Kidney tubule cell (primary cell): ENCODE results near the gene CALY.

ENCODE experiments used
- DNase-seq: peaks from one replicate; pipeline ENCODE4 v3.0.0-alpha.2; 2018; ENCODE audit warnings: low spot score

The CALY gene

GRCh38 chr10:133351408-133352318 is 15.0 kb upstream of the CALY start:
- no peak for DNase-seq

- DNase-seq: no peak
Measured at GRCh38 chr10:133350950-133351329, 14.2 kb upstream of the CALY start.

DNA sequence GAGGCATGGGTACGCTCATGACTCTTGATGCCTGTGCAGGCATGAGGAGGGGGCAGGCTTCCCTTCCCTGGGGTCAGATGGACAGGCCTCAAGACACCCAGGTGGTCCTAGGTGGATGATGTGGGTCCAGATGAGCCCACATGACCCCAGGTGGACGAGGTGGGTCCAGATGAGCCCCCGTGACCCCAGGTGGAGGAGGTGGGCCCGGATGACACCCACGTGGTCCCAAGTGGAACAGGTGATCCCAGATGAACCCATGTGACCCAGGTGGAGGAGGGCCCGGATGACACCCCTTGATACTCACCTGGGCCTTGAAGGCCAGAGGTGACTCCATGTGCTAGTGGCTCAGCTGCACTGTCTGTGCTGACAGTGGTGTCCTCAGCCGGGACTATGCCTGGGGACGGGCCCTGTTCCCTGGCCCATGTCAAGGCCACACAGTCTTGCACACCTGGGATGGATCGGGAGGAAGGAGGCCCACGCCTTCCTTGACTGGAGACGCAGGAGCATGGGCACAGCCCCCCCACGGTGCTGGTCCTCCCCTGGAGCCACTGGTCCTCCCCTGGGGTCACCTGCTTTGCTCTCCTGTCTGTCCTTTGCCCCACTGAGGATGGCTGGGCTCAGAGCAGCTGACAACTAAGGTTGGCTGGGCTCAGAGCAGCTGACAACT is 13.7 kb upstream of the CALY start:
- no peak for DNase-seq

GRCh38 chr10:133349577-133350011 is 12.9 kb upstream of the CALY start:
- no peak for DNase-seq

DNA sequence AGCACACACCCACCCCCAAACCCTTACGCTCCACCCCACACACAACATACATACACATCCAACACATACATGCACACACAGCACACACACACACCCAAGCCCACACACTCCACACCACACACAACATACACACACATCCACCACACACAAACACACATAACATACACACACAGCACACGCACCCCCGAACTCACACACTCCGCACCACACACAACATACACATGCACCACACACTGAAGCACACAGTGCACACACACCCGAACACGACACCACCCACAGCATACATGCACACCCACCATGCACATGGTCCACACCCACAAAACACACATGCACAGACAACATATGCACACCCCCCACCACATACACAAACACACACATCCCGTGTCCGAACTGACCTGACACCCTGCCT is 12.5 kb upstream of the CALY start:
- DNase-seq: no peak

DNA sequence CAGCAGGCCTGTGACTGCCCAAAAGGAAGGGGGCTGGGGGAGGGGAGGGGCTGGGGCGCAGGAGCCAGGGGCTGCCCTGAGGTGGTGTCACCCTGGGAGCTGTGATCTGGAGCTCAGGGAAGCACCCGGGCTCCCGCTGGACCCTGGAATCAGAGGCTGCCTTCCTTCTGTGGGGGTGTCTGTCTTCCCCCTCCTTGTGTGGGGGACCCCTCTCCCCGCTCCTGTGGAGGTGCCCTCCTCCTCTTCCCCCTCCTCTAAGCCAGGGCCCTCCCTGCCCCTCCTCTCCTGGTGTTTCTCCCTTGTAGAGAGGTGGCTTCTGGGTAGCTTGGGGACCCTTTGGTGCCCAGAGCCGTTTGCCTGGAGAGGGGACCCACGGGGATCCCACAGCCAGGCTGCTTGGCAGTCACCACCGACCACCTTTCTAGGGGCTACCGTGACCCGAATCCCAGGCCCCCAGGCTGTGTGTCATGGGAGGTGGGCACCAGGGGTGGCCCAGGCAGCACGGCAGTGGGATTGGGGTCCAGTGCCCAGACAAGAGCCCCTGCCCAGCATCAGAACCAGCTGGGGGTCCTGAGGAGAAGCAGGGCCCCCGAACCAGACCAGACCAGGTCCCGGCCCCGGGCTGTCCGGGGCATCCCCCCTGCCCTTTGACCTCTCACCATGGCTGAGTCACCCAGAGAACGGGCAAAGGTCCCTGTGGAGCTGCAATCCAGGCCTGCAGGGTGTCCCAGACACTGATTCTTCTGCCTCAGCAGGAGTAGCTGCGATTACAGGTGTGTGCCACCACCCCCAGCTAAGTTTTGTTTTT is 11.2 kb upstream of the CALY start:
- no peak for DNase-seq

- DNase-seq: no peak
Measured at GRCh38 chr10:133346413-133346812, 9.7 kb upstream of the CALY start.

GRCh38 chr10:133344236-133344635 is 7.5 kb upstream of the CALY start:
- no peak for DNase-seq

DNA sequence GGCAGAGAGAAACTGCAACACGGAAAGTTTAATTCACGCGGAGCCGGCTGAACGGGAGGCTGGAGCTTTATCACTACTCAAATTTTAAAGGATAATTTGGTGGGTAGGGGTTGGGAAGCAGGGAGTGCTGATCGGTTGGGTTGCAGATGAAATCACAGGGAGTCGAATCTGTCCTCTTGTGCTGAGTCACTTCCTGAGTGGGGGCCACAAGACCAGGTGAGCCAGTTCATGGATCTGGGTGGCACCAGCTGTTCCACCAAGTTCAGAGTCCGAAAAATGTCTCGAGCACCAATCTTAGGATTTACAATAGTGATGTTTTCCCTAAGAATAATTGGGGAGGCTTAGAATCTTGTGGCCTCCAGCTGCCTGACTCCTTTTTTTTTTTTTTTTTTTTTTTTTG is 6.9 kb upstream of the CALY start:
- no peak for DNase-seq

GRCh38 chr10:133342942-133343341 is 6.2 kb upstream of the CALY start:
- no peak for DNase-seq

DNA sequence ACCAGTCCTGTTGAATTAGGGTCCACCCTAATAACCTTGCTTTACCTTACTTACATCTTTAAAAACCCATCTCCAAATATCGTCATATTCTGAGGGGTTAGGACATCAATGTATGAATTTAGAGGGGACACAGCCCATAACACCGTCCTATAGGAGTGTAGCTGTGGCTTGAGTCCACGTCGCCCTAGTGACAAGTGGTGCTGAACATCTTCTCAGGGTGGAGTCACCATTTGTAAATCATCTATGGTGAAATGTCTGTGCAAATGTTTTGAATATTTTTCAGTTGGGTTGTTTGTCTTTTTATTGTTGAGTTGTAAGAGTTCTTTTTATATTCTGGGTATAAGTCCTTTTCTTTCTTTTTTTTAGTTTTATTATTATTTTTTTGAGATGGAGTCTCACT is 5.3 kb upstream of the CALY start:
- DNase-seq: no peak

GRCh38 chr10:133339708-133340380 is 3.1 kb upstream of the CALY start:
- no peak for DNase-seq

DNA sequence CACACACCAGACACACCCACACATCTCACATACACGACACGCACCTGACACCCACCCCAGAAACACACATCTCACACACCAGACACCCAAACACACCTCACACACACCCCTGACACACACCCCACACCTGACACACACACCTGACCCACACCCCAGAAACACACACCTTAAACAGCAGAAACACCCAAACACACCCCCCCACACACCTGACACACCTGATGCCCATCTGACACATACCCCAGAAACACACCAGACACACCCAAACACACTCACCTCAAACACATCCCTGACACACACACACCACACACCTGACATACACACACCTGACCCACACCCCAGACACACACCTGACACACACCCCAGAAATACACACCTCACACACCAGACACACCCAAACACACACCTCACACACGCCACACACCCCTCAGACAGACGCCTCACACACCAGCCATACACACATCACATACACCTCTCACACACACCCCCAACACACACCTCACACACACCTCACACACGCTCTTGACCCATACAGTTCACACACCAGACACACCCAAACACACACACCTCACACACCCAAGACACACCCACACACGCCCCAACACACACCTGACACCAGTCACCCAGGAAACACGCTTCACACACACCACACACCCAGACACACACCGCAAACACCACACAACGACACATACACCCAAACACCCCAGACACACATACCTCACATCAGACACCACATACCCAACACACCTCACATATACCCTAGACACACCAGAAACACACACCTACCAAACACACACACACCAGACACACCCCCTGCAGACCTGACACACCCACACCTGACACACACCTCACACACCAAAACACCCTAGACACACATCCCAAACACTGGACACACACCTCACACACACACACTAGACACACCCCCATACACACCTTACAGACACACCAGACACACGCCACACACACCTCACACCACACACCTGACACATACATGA is 1.7 kb upstream of the CALY start:
- DNase-seq: no peak

DNA sequence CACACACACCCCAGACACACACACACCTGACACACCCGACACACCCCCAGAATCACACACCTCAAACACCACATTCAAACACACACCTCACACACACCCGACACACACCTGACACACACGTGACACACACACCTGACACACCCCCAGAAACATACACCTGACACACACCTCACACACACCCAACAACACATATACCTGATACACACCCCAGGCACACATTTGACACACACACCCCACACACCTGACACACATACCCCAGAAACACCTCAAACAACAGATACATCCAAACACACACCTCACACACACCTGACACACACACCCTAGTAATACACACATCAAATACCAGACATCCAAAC is 652 bp upstream of the CALY start:
- DNase-seq: no peak

- no peak for DNase-seq
Measured at GRCh38 chr10:133336118-133336576, 549 bp downstream of the CALY start.

DNA sequence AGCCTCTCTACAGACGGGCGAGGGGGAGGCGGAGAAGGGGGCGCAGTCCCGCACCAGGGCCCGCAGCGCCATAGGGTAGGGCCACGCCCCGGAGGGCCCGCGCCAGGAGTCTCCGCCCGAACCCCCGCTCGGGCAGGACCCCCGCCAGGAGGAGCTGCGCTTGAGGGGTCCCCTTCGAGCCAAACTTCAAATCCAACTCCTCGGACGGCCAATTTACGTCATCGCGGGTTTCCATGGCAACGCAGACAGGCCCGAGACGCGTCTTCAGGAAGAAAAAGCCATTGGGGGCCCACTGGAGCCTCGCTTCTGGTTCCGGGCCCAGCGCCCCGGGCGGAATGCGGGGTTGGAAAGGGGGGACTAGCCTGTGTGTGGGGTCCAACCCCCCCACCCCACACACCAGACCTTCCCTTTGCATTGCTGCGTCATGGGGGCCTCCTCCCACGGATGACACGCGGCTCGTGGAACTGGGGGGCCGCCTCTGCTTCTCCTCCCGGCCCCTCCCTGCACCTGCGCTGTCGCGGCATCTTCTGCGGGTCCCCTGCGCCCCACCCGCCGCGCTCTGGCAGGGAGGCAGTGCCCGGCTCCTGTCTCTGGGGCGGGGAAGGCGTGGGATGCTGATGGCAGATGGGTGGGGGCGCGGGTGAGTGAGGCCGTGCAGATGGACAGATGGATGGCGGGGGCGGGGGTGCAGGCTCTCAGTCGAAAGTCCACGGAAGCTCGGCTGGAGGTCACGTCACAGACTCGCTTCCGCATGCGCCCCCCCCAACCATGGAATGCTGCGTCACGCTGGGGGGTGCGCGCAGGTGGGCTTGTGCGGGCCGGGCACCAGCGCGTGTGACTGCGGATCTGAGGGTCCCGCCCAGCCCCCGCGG is 1.2 kb downstream of the CALY start:
- peak; percentile 26 for DNase-seq

DNA sequence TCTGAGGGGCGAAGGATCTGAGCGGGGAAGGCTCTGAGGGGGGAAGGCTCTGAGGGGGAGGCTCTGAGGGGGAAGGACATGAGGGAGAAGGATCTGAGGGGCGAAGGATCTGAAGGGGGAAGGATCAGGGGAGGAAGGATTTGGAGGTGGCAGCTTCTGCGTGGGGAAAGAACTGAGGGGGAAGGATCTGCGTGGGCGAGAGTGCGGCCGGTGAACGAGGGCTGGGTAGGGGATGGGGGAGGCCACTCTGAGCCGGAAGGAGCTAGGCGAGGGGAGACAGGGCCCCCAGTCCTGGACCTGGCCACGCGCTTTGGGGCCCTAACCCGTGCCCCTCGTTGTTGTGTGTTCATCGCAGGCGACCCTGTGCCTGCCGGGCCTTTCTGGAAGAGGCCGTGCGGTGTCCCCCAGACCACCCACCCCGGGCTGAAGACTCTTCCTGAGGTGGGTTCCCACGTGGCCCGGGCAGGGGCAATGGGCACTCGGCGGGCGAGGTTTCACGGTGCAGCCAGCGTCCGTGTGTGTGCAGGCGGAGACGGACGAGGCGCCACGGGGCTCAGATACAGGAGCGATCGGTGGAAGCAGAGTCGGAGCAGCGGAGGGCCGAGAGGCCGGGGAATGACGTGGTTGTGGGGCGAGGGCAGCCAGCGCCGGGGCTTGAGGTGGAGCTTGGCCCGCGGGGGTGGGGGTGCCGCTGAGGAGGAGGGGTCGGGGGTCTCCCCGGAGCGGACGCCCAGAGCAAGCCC is 2.0 kb downstream of the CALY start:
- DNase-seq: no peak

GRCh38 chr10:133332936-133333699 is 3.6 kb downstream of the CALY start:
- no peak for DNase-seq
